Panc1 (cell line): Measurements from ENCODE around the gene TMEM95. TPM values are rescaled to one million over a fixed set of nuclear protein-coding genes. Genes with fewer than 3 reads are reported as not detected.

Experiments
- ATAC-seq: fragments of 200-7000 bp; cut with Tn5 transposase; 2 replicates; pipeline ENCODE4 v1.9.1; 2020; ENCODE audit warnings: mild to moderate bottlenecking, moderate library complexity
- BruUV-seq: library from RNA; stranded (reverse); fragments of 400-500 nt; replicated peaks from 2 replicates; lab custom pipeline; 2021; lab: Mats Ljungman, UMichigan
- CTCF ChIA-PET: fragments of 300-600 bp; sonication (Branson Sonifier 250); formaldehyde crosslinking; loops from one replicate; lab custom pipeline; 2022; ENCODE audit warnings: antibody characterized with exemption; lab: Charles Lee
- POLR2A ChIA-PET: fragments of 300-600 bp; sonication (Branson Sonifier 250); formaldehyde crosslinking; loops from one replicate; lab custom pipeline; 2022; ENCODE audit warnings: antibody characterized with exemption; lab: Charles Lee
- DNase-seq: peaks from one replicate; pipeline ENCODE4 v3.0.0-alpha.2; 2010; ENCODE audit warnings: low read depth, low spot score
- H3K27ac ChIP-seq: 2 replicates; pipeline ENCODE4 v1.5.1; 2011; ENCODE audit warnings: mild to moderate bottlenecking, low read length, inconsistent platforms
- H3K27me3 ChIP-seq: fragments of 200-500 bp; sonication (Bioruptor generic); 2 replicates; pipeline ENCODE4 v1.6.0; 2014; ENCODE audit warnings: low read length, inconsistent platforms; ENCODE audit not compliant: control insufficient read depth, insufficient read depth
- H3K36me3 ChIP-seq: fragments of 200-500 bp; sonication (Bioruptor generic); 2 replicates; pipeline ENCODE4 v1.5.1; 2014; ENCODE audit warnings: inconsistent platforms, mild to moderate bottlenecking, low read length, moderate library complexity; ENCODE audit not compliant: control insufficient read depth, insufficient read depth
- H3K4me1 ChIP-seq: 2 replicates; pipeline ENCODE4 v1.5.1; 2011; ENCODE audit warnings: inconsistent platforms, mild to moderate bottlenecking, low read length, moderate library complexity; ENCODE audit not compliant: control insufficient read depth, insufficient read depth
- H3K4me3 ChIP-seq, 2 experiments: 2 replicates each; pipeline ENCODE4 v1.5.1; 2011 to 2012; ENCODE audit warnings: low read depth in 2 of 2, low read length in 2 of 2, mild to moderate bottlenecking in 2 of 2, inconsistent platforms in 1 of 2, moderate library complexity in 1 of 2
- H3K9me3 ChIP-seq: fragments of 200-500 bp; sonication (Bioruptor generic); 2 replicates; pipeline ENCODE4 v1.5.1; 2014; ENCODE audit warnings: low read depth, mild to moderate bottlenecking, inconsistent platforms, low read length, moderate library complexity; ENCODE audit not compliant: control insufficient read depth, insufficient read depth
- POLR2AphosphoS5 ChIP-seq: IDR thresholded peaks from 2 replicates; pipeline ENCODE4 v1.6.1; 2012; ENCODE audit warnings: mild to moderate bottlenecking, low read depth, low read length, moderate library complexity
- REST ChIP-seq, 2 experiments: IDR thresholded peaks; 2 replicates each; pipeline ENCODE4 v1.6.1; 2011 to 2012; ENCODE audit warnings: low read depth in 2 of 2, control low read depth in 1 of 2, low read length in 1 of 2, mild to moderate bottlenecking in 1 of 2, moderate library complexity in 1 of 2; ENCODE audit not compliant: insufficient read depth in 1 of 2
- SIN3A ChIP-seq: IDR thresholded peaks from 2 replicates; pipeline ENCODE4 v1.6.1; 2012; ENCODE audit warnings: low read depth, mild to moderate bottlenecking, low read length, moderate library complexity, borderline replicate concordance; ENCODE audit not compliant: insufficient read depth
- TCF7L2 ChIP-seq: IDR thresholded peaks from 2 replicates; pipeline ENCODE4 v1.6.1; 2011; ENCODE audit warnings: mild to moderate bottlenecking, low read depth, low read length, inconsistent platforms
- in situ Hi-C: cut with HindIII; loops from 2 replicates; pipeline ENCODE4 v1.10.0; 2016; ENCODE audit warnings: low sequenced_read_pairs, low pct_unique_long_range_greater_than_20kb
- intact Hi-C: fragments of 100-400 bp; cut with micrococcal nuclease; formaldehyde crosslinking; loops from one replicate; pipeline ENCODE4 v1.10.0; 2022; ENCODE audit not compliant: unreplicated experiment
- total RNA-seq: library from RNA; stranded (reverse); gene quantifications from one replicate; pipeline ENCODE4 v1.2.1, GENCODE V29; 2021; ENCODE audit not compliant: unreplicated experiment
- TF ChIP-seq, protein P1 (sequence below): fragments of 450-650 bp; IDR thresholded peaks from 2 replicates; pipeline ENCODE4 v1.5.1; 2017; ENCODE audit warnings: mild to moderate bottlenecking

The TMEM95 gene
- total RNA-seq, 1 experiment from 2014 or later = not detected

DNA sequence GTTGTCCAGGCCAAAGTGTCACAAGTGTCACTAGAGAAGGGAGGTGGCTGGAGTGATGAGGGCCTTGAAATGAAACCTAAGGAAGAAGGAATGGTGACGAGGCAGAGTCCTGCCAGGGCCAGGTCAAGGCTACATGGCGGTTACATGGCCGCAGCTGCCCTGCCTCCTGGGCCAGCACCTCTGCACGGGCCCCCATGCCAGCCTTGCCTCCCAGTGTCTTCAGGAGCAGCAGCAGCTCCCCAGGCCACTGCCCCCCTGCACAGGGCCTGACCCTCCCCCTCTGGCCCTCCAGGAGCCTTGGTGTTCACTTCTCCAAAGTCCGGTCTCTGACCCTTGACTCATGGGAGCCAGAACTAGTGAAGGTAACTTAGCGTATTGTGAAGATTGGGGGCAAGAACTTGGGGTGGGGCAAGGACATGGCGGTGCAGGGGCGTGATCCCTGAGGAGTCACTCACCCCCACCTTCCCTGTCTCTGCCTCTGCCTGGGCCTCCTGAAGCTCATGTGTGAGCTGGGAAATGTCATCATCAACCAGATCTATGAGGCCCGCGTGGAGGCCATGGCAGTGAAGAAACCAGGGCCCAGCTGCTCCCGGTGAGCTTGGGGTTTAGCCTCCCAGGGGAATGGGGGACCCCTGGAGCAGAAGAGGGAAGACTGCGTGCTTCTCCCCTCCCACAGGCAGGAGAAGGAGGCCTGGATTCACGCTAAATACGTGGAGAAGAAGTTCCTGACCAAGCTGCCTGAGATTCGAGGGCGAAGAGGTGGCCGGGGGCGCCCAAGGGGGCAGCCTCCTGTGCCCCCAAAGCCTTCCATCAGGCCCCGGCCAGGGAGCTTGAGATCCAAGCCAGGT, 7.1 kb upstream of the TMEM95 start:
- intact Hi-C loops = no loop called here
- CTCF ChIA-PET = interaction anchor here (0.6 kb wide), 1 partner anchor 9 kb away, joined by 9 read pairs; no protein-coding TSS in a partner anchor

DNA sequence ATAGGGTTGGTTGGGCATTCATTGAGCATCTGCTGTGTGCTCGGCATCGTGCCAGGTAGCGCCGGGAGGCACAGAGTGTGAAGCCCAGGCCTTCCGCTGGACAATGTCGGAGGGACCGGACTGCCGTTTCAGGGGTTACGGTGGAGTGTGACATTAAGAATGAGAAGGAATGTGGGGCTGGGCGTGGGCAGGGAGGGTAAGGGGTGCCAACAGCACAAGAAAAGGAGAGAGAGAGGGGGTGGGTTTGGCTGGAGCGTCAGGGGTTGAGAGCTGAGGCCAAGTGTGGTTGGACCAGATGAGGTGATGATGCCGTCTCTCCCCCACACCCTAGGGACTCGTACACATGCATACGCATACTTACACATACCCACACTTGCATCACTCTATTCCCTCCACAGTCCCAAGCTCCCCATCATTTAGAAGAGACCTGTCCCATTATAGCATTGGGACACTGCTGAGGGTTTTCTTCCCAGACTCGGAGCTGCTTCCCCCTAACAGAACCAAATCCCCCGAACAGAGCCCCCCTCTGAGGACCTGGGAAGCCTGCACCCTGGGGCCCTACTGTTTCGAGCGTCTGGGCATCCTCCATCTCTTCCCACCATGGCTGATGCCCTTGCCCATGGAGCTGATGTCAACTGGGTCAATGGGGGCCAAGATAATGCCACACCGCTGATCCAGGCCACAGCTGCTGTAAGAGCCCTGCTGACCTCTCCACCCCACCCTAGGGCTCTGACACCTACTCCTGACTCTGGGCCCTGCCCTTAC, 6.3 kb upstream of the TMEM95 start:
- in situ Hi-C loops = no loop called here
- no peak for ATAC-seq
- ChIA-PET POLR2A (no interaction called here), CTCF (no interaction called here)
- intact Hi-C loops = no loop called here
- no peaks in the 10 kb centered on the region for H3K9me3 ChIP-seq
- H3K27ac ChIP-seq = no peak overlapping the region
- peaks cover 9% of the 10 kb centered on the region for H3K4me1 ChIP-seq
- H3K36me3 ChIP-seq = no peaks in the 10 kb centered on the region; the same call in 1 of the 2 replicates
- BruUV-seq = no TSS peak
- no peak overlapping the region for H3K4me3 ChIP-seq
- no peaks in the 10 kb centered on the region for H3K27me3 ChIP-seq
- no peak for DNase-seq
- TF ChIP-seq REST (IDR thresholded peaks at IDR 0.05; ENCODE audit: insufficient read depth in 1 of 2, low read depth in 2 of 2, low read length in 1 of 2) = no peak
- TF ChIP-seq POLR2AphosphoS5 = no peak
- TF ChIP-seq TCF7L2 = no peak
- TF ChIP-seq, protein P1, sequence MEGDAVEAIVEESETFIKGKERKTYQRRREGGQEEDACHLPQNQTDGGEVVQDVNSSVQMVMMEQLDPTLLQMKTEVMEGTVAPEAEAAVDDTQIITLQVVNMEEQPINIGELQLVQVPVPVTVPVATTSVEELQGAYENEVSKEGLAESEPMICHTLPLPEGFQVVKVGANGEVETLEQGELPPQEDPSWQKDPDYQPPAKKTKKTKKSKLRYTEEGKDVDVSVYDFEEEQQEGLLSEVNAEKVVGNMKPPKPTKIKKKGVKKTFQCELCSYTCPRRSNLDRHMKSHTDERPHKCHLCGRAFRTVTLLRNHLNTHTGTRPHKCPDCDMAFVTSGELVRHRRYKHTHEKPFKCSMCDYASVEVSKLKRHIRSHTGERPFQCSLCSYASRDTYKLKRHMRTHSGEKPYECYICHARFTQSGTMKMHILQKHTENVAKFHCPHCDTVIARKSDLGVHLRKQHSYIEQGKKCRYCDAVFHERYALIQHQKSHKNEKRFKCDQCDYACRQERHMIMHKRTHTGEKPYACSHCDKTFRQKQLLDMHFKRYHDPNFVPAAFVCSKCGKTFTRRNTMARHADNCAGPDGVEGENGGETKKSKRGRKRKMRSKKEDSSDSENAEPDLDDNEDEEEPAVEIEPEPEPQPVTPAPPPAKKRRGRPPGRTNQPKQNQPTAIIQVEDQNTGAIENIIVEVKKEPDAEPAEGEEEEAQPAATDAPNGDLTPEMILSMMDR = no peak

More for the DNA sequence above, 7.1 kb upstream of the TMEM95 start:
- no peak for DNase-seq
- no peaks in the 10 kb centered on the region; the same call in 1 of the 2 replicates for H3K36me3 ChIP-seq
- no peaks in the 10 kb centered on the region for H3K9me3 ChIP-seq
- no peak overlapping the region for H3K27ac ChIP-seq
- ATAC-seq = no peak
- no peaks in the 10 kb centered on the region for H3K27me3 ChIP-seq
- H3K4me1 ChIP-seq = peaks cover 7% of the 10 kb centered on the region; the same call in 1 of the 2 replicates
- BruUV-seq = no TSS peak
- no peak overlapping the region for H3K4me3 ChIP-seq
- POLR2A ChIA-PET = no interaction called here
- in situ Hi-C loops = no loop called here
- TF ChIP-seq POLR2AphosphoS5 (no peak), REST (IDR thresholded peaks at IDR 0.05; ENCODE audit: insufficient read depth in 1 of 2, low read depth in 2 of 2, low read length in 1 of 2) (no peak), SIN3A (no peak), TCF7L2 (no peak)
- TF ChIP-seq, protein P1 = no peak
